CD4-positive, alpha-beta T cell (primary cell): ENCODE results near the gene KLF15. TPM values are rescaled to one million over a fixed set of nuclear protein-coding genes. Genes with fewer than 3 reads are reported as not detected.

Source experiments
- ATAC-seq: fragments of 200-7000 bp; cut with Tn5 transposase; one replicate; pipeline ENCODE4 v1.10.0; 2022; ENCODE audit warnings: mild to moderate bottlenecking; ENCODE audit not compliant: poor library complexity
- CTCF ChIA-PET: fragments of 350-600 bp; sonication (Branson Sonifier 250); formaldehyde crosslinking; loops from one replicate; lab custom pipeline; 2021; ENCODE audit warnings: antibody characterized with exemption, inconsistent platforms; lab: Charles Lee
- POLR2A ChIA-PET: fragments of 350-600 bp; sonication (Branson Sonifier 250); formaldehyde crosslinking; loops from one replicate; lab custom pipeline; 2021; ENCODE audit warnings: antibody characterized with exemption, inconsistent platforms; lab: Charles Lee
- DNase-seq, 14 experiments: peaks; one replicate each; pipeline ENCODE4 v3.0.0-alpha.2; 2013 to 2020; ENCODE audit warnings: mixed read lengths in 2 of 14
- H3K27ac ChIP-seq, 2 donors: one replicate each; pipeline versions ENCODE4 v1.5.1 to v1.7.0; 2013; ENCODE audit warnings: low read length in 2 of 2, low read depth in 1 of 2, mild to moderate bottlenecking in 1 of 2
- H3K27me3 ChIP-seq, 2 experiments: 1 replicate in 1 of 2; 2 replicates in 1 of 2; pipeline versions ENCODE4 v1.6.1 to v1.7.0; 2013; ENCODE audit warnings: low read length in 2 of 2, control low read depth in 1 of 2, mild to moderate bottlenecking in 1 of 2, moderate library complexity in 1 of 2; ENCODE audit not compliant: insufficient read depth in 2 of 2, control insufficient read depth in 1 of 2
- H3K36me3 ChIP-seq: one replicate; pipeline ENCODE4 v1.6.1; 2013; ENCODE audit warnings: low read length, control low read depth; ENCODE audit not compliant: insufficient read depth
- H3K4me1 ChIP-seq: one replicate; pipeline ENCODE4 v1.6.1; 2013; ENCODE audit warnings: low read length, control low read depth; ENCODE audit not compliant: insufficient read depth
- H3K4me3 ChIP-seq: one replicate; pipeline ENCODE4 v1.5.1; 2013; ENCODE audit warnings: mild to moderate bottlenecking, low read length, moderate library complexity
- H3K9me3 ChIP-seq, 2 experiments: 1 replicate in 1 of 2; 2 replicates in 1 of 2; pipeline versions ENCODE4 v1.6.1 to v1.7.0; 2013; ENCODE audit warnings: low read length in 2 of 2, mild to moderate bottlenecking in 2 of 2, control low read depth in 1 of 2, moderate library complexity in 1 of 2; ENCODE audit not compliant: control insufficient read depth in 1 of 2, insufficient read depth in 1 of 2
- H3K27ac Mint-ChIP-seq: one replicate; pipeline ENCODE4 v1.8.0; 2020; ENCODE audit warnings: mixed read lengths
- H3K27me3 Mint-ChIP-seq: one replicate; pipeline ENCODE4 v1.8.0; 2021; ENCODE audit warnings: mixed read lengths
- H3K36me3 Mint-ChIP-seq: one replicate; pipeline ENCODE4 v1.8.0; 2021; ENCODE audit warnings: low read depth, mixed read lengths
- H3K4me1 Mint-ChIP-seq: one replicate; pipeline ENCODE4 v1.8.0; 2021; ENCODE audit warnings: low read depth, mixed read lengths
- H3K4me3 Mint-ChIP-seq: one replicate; pipeline ENCODE4 v1.8.0; 2020; ENCODE audit warnings: mild to moderate bottlenecking, mixed read lengths
- H3K9me3 Mint-ChIP-seq: one replicate; pipeline ENCODE4 v1.8.0; 2020; ENCODE audit warnings: mixed read lengths
- CTCF ChIP-seq: fragments of 200-600 bp; IDR thresholded peaks from one replicate; pipeline ENCODE4 v1.8.0; 2022; ENCODE audit warnings: antibody characterized with exemption, mild to moderate bottlenecking
- intact Hi-C, 2 experiments: fragments of 100-400 bp; cut with DNase I in 1 of 2; cut with micrococcal nuclease in 1 of 2; formaldehyde crosslinking; loops; one replicate each; pipeline versions ENCODE4 v1.15.1 to v1.9.0; 2023 to 2025; cut with DNase I, micrococcal nuclease
- total RNA-seq, 174 experiments: library from RNA in 2 of 174; stranded (reverse) in 2 of 174; gene quantifications; one replicate each; pipeline ENCODE4 v1.2.3 and lab custom pipeline; 2021 to 2026

The KLF15 gene
- total RNA-seq, 2 experiments from 2014 or later, result 0.30 TPM; not detected in 1

- no peaks in the 10 kb centered on the region for H3K4me1 Mint-ChIP-seq
- Histone ChIP-seq H3K36me3 (no peaks in the 10 kb centered on the region), H3K27ac (no peak overlapping the region), H3K4me1 (no peaks in the 10 kb centered on the region), H3K9me3 (peaks cover 5 to 17% of the 10 kb centered on the region in 2 experiments), H3K4me3 (no peak overlapping the region), H3K27me3 (no peaks in the 10 kb centered on the region)
- no peaks in the 10 kb centered on the region for H3K27me3 Mint-ChIP-seq
- POLR2A ChIA-PET, result no interaction called here
- no peak for DNase-seq
- intact Hi-C loops, result no loop called here
- ATAC-seq, result no peak
- H3K27ac Mint-ChIP-seq, result no peak overlapping the region
- TF ChIP-seq CTCF, result no peak
- H3K4me3 Mint-ChIP-seq, result no peak overlapping the region
- CTCF ChIA-PET, result no interaction called here
- H3K9me3 Mint-ChIP-seq, result peaks cover 9% of the 10 kb centered on the region
- H3K36me3 Mint-ChIP-seq, result no peaks in the 10 kb centered on the region
These were observed 48.6 kb downstream of the KLF15 start for GRCh38 chr3:126308394-126309125.

GRCh38 chr3:126307591-126308393, 49.4 kb downstream of the KLF15 start:
- no peaks in the 10 kb centered on the region for H3K4me1 ChIP-seq
- intact Hi-C loops, result no loop called here
- Mint-ChIP-seq H3K27ac (no peak overlapping the region), H3K9me3 (peaks cover 12% of the 10 kb centered on the region), H3K4me3 (no peak overlapping the region), H3K27me3 (no peaks in the 10 kb centered on the region), H3K4me1 (no peaks in the 10 kb centered on the region), H3K36me3 (no peaks in the 10 kb centered on the region)
- H3K27me3 ChIP-seq, result no peaks in the 10 kb centered on the region
- ChIA-PET CTCF (no interaction called here), POLR2A (no interaction called here)
- no peak overlapping the region for H3K27ac ChIP-seq
- no peaks in the 10 kb centered on the region for H3K36me3 ChIP-seq
- DNase-seq (no peak), ATAC-seq (no peak)
- no peak for TF ChIP-seq CTCF
- H3K4me3 ChIP-seq, result no peak overlapping the region
- peaks cover 12 to 17% of the 10 kb centered on the region in 2 experiments for H3K9me3 ChIP-seq

GRCh38 chr3:126306888-126307482, 50.2 kb downstream of the KLF15 start:
- intact Hi-C loops, result no loop called here
- H3K4me1 ChIP-seq, result no peaks in the 10 kb centered on the region
- no peaks in the 10 kb centered on the region for H3K27me3 ChIP-seq
- POLR2A ChIA-PET, result no interaction called here
- Mint-ChIP-seq H3K27ac (no peak overlapping the region), H3K9me3 (peaks cover 17% of the 10 kb centered on the region), H3K27me3 (peaks cover 8% of the 10 kb centered on the region), H3K4me1 (no peaks in the 10 kb centered on the region), H3K36me3 (no peaks in the 10 kb centered on the region), H3K4me3 (no peak overlapping the region)
- CTCF ChIA-PET, result no interaction called here
- no peak overlapping the region for H3K27ac ChIP-seq
- no peaks in the 10 kb centered on the region for H3K36me3 ChIP-seq
- H3K4me3 ChIP-seq, result no peak overlapping the region
- peaks cover 12 to 17% of the 10 kb centered on the region in 2 experiments for H3K9me3 ChIP-seq
- ATAC-seq (no peak), DNase-seq (no peak)
- TF ChIP-seq CTCF, result no peak
